Iris pigment epithelial cell (primary cell): ENCODE measurements around the gene DRD3.

Experiments
- DNase-seq: peaks from one replicate; pipeline ENCODE4 v3.0.0-alpha.2; 2011; ENCODE audit warnings: low read depth

The DRD3 gene

DNA sequence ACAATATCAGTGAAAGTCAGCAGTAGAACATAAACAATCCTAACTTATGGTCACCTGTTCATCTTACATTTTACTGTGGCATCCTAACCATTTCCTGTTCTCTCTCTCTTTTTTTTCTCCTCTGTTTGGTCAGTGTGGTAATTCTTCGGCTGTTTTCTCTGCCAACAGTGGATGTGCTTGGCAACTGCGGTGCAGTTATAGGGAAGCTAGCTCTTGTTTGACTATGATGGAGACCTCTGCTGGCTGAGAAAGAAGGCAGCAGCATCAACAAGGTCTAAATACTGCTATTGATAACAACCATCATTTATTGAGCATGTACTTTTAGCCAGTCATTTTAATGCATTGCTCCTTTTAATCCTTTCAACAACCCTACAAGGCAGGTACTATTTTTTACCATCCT lies 723 bp upstream of the DRD3 start:
- DNase-seq, result peak; percentile 48

DNA sequence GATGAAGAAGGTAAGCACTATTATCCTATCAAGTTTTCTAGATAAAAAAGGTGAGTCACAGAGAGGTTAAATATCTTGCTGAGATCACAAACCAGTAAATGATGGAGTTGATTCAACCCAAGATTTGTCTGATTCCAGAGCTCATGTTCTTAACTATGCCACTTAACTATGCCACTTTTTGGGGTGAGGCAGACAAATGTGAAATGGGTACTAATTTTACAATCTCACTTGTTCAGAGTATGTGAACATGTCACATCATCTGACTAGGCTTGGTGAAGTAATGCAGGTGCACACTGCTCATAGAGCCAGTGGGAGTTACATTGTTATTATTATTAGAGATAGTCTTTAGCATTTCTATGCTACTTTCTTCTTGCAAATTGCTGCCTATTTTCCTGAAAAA lies 2.0 kb downstream of the DRD3 start:
- no peak for DNase-seq

DNA sequence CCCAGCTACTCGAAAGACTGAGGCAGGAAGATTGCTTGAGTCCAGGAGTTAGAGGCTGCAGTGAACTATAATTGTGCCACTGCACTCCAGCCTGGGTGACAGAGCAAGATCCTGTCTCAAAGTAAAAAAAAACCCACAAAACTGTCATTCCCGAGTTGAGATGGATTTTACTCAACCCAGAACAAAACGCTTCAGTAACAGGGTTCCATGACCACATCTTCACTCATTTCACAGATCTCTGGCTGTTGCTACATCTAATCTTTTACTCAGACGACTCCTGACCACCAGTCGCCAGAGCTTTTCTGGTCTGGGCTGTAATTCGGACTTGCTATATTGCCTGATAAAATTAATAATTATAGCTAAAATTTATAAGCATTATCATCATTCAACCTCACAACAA lies 2.4 kb downstream of the DRD3 start:
- DNase-seq, result no peak

DNA sequence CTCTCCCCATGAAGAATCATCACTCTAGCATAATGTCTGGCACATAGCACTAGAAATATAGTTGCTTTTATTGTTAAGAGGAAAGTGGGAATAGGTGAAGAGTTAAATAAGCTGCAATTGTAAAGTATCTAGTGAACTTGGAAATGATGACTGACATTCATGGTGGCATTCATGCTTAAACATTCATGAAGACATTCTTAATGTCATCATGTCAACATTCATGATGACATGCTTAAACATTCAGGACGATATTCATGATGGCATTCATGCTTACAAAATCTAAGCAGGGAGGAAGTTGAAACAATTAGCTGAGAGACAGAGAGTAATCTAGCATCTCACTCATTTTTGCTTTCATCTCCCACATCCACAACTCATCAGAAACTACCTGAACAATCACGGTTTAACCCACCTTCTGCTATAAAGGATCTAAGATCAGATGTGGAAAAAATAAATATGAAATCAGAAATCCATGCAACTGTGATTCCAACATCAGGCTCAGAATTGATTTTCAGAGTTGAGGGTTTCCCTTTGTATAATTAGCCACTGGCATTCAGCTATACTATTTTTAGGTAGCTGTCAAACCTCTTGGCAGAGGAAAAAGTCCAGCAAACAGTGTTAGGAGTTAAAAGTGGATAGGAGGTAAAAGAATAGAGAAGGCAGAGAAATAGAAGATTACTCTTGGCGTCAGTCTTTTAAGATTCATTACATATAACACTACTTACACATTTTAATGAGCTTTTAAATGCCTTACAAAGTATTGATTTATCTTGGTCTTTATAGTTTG lies 3.5 kb downstream of the DRD3 start:
- DNase-seq, result no peak

DNA sequence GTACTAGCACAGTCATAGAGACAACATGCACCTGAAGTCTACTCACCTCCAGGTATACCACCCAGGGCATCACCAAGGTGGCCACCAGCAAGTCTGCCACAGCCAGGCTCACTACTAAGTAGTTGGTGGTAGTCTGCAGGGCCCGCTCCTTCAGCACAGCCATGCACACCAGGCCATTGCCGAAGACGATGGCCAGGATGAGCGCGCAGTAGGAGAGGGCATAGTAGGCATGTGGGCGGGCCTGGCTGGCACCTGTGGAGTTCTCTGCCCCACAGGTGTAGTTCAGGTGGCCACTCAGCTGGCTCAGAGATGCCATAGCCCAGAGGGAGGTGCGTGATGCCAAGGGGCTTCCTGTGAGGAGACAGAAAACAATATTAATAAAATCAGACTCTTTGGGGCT lies 7.2 kb downstream of the DRD3 start:
- DNase-seq, result no peak

DNA sequence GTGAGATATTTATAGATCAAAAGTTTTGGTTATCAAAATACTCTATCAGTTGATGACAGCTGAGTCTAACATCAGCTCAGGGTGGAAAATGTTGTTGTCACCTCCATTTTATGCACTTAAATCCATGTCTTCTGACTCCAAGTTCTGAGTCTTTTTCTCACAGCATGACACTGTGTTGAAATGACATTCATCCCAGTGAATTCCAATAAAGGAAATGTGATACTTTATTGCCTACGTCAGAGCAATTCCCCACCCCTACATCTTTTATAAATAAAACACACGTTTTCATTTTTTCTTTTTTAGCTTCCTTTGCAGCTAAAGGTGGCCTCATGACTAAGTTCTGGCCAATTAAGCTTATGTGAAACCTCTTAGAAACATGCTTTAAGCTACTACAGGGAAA lies 10.7 kb downstream of the DRD3 start:
- no peak for DNase-seq

DNA sequence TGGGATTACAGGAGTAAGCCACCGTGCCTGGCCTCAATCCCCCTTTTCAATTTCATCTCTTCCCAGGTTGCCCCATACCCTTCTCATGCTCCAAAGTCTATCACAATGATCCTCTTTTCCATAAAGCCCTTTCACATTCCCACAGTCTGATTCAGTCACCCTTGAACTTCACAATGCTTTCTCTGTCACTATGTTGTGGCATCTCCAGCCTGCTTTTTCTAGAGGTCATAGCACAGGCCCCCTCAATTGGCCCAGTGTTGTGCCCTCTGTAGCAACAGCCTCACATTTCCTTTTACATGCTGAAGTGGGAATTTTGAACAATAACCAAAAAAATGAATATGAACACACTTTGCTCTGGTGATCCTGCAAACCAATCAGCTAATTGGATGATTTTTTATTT lies 21.5 kb downstream of the DRD3 start:
- no peak for DNase-seq

DNA sequence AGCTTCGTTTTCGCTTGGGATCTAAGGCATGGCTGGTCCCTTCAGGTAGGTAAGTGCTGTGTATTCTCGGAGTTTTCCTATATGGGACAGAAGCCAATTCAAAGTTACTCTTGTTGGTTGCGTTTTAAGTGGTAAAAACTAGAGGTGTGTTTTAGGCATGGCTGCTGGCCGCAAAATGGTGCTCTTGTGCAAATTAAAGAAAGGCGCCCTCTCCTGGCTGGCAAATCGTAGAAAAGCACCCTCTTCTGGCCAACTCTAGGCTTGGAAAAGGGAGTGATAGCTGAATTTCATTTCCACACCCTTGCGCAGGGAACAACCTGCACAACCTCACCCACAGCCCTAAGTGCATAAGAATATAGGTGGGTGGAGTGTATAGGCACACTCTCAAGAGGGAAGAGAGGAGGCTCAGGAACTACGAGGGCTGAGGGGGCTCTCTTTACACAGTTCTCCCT lies 23.5 kb downstream of the DRD3 start:
- DNase-seq, result peak; percentile 55

DNA sequence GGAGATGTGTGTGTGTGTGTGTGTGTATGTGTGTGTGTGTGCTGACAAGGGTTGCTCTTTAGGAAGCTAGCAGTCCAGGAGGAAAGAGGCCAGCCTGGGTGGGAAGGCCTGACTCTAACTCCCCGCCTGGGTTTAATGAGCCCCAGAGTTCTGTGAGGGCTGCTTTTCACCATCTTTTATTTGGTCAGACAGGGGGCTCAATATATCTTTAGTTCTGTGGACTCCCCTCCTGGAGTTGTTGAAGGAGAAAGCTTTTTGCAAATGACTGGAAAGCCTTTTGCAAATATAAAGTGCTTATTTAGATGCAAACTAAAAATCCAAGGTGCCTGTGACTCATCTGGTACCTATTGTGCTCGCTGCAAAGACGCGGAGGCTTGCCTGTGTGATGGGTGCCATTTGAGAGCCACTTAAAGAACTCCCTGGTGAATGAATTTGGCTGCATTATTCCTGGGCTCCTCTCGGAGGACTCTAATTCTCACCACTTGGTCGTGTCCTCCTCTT lies 24.5 kb downstream of the DRD3 start:
- DNase-seq, result no peak

DNA sequence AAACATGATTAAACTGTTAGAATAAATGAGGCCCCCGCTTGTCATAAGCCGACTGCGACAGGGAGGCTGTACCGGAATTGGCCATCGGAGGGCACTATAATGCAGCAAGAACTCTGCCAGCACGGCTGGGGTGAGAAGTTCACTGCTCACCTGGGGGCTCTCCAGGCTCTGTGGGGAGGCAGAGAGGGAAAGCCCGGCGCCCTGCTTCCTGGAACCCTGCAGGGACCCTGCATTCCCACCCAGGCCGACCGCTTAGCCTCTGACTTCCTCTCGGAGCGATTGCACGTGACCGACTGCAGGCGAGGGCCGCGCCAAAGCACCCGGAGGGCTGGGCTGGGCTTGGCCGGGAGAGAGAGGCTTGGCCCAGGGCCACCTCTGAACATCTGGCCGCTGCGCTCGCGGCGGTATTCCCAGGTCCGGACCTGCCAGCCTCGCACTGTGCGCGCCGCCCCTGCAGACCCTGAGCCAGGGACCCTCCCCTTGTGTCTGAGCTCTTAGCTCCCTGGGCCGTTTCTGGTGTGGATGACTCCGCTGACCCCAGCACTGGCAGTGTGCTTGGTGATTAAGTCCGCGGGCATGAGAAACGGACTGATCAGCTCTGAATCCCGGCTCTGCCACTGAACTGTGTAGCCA lies 26.2 kb downstream of the DRD3 start:
- peak; percentile 73 for DNase-seq

DNA sequence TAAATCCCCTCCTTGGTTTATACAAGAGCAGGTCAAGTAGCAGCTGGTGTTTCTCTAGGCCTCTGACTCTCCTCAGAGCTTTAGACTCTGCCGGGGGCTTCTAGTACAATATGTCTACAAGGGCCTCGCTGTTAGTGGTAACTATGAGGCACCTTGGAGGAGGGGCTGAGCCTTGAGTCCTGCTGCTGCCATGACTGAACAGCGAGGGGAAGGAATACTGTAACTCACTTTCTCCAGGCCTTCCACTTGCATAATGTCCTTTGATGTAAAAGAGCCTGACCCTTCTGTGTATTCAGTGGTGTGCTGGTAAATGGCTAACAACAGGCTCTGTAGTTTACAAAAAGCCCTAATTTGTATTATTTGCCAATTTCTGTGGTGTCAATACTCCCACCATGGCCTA lies 27.8 kb downstream of the DRD3 start:
- DNase-seq, result no peak

DNA sequence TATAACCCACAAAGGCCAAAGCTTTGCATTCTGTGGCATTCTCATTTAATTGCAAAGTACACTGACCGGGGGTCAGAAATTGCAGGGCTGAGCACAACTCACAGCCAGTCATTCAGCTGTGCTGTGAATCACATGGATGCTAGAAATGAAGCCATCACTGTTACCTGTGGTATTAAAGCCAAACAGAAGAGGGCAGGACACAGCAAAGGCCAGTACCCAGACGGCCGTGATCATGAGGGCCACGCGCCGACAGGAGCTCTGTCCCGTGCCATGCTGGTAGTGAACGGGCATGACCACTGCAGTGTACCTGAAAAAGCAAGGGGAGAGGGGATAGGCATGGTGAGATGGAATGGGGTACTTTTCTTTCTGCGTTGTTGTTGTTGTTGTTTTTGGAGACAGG lies 31.6 kb downstream of the DRD3 start:
- DNase-seq, result no peak

DNA sequence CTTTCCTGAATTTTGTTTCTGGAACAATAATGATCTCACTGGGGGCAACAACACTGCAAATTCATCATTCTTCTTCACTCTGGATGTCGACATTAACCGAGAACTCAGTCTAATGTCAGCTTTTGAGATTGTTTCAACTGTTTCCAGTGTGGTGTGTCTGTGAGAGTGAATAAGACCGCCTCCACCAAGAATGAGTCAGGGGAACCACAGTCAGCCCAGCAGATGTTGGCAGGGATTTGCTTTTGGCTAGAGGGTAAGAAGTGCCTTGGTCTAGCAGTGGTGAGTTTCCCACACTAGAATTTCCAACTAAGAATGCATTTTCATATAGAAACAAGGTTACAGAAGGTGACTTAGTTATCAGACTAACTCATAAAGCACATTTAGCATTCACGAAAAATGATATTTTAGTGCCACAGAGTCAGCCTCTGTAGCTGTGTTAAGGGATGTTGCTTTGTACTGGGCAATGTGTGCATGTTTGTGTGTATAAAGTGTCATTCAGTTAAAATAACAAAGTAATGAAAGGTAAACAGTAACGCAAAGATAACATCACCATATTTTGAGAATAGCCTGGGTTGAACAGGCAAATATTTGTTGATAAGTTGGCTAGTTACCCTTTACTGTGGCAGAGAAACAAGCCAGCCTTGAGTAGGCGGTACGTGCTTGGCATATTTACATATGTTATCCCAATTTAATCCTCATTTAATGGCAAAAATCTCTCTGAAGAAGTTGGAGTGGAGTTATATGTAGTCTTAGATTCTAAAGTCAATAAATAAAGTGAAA lies 33.8 kb downstream of the DRD3 start:
- DNase-seq, result peak; percentile 97

DNA sequence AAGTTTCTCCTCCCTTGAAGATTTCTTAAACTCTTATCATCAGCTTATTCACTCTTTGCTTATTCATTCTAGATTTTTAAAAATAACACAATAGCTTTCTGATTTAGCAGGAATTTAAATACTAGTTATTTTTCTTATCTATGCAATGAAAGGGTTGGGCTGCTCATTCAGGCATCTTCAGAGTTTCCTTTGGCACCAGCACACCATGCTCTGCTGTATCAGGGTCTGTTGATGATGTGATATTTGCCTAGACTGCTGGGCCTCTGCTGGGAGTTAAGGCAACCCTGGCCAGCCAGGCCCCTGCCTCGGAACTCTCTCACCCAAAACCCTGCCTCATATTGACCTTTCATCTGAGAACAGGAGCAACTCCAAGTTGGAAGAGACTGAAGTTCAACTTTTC lies 35.0 kb downstream of the DRD3 start:
- DNase-seq, result no peak

DNA sequence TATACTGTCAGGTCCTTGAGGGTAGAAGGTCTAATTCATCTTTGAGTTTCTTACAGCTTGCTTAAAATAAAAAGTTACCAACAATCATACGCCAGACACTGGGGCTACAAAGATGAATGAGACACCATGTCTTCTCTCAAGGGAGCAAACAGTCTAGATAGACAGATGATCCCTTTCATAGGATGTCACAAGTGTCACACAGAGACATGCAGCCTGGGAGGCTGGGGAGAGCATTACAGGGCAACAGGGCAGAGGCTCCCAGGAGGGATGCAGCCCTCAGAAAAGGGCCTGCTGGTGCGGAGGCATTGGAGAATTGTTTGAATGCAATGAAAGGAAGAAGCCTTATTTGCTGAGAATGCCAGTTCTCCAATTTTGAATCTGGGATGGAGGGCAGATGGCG lies 39.0 kb downstream of the DRD3 start:
- DNase-seq, result no peak

DNA sequence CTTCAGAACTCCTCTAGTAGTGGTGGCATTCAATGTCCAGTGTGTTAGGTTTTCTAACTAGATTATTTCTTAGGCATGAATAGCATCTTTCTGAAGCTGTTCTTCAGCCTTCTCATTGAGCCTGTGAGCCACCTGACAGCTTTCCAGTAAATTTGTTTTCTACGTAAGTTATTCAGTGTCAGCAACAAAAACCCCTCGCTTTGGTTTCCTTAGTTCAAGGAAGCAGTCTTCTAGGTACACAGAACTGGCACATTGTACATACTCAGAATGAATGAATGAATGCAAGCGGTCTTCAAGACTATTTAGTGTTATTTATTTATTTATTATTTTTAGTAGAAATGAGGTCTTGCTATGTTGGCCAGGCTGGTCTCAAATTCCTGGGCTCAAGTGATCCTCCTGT lies 44.9 kb downstream of the DRD3 start:
- DNase-seq, result no peak

DNA sequence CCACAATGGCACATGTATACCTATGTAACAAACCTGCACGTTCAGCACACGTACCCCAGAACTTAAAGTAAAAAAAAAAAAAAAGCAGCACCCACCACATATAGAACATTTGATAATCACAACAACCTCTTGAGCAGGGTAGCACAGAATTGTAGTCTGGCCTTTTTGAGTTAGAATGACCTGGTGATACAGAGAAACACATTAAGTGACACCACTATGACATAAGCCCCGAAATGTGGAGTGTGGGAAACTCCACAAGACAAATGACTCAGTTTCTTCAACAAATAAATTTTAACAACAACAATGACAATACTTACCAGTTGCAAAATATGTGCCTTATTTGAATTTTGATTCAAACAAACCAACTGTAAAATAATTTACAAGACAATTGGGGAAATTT lies 46.4 kb downstream of the DRD3 start:
- DNase-seq, result no peak

DNA sequence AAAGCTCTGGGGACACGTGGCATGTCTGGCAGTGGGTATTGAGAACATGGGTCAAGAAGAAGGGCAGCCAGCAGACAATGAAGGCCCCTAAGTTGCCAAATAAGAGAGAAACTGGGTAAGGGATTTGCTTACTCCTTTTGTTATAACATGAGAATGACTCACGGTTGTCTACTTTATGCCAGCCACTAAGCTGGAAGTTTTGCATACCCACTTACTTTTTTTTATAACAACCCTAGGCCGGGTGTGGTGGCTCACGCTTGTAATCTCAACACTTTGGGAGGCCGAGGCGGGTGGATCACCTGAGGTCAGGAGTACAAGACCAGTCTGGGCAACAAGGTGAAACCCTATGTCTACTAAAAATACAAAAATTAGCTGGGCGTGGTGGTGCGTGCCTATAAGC lies 50.0 kb downstream of the DRD3 start:
- DNase-seq, result no peak

DNA sequence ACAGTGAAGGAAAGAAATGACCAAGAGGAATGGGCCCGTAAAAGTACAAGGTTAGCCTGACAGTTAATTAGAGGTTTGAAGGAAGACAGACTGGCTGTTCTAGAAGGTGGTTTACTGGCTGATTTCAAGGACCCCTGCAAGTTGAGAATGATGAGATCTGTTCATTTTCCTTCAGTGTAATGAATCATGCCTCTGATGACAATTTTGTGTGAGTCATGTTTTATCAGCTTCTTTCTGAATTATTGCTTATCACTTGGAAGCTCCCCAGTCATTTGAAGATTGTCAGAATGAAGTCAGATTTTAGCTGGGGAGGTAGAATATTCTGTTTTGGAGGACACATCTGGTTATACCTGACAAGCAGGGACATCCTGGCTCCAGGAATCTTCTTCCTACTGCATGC lies 50.6 kb downstream of the DRD3 start:
- peak; percentile 67 for DNase-seq

DNA sequence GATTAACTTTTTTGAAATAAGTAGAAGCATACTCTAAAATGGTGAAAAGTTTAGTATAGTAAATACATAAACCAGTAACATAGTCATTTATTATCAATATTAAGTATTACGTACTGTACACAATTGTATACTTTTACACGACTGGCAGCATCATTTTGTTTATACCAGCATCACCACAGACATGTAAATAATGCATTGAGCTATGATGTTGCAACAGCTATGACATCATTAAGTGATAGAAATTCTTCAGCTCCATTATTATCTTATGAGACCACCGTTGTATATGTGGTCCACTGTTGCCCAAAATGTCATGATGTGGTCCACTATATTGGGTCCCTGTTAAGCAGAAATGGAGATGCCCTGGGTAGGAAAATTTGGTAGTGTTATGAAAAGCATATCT lies 51.3 kb downstream of the DRD3 start:
- peak; percentile 47 for DNase-seq

DNA sequence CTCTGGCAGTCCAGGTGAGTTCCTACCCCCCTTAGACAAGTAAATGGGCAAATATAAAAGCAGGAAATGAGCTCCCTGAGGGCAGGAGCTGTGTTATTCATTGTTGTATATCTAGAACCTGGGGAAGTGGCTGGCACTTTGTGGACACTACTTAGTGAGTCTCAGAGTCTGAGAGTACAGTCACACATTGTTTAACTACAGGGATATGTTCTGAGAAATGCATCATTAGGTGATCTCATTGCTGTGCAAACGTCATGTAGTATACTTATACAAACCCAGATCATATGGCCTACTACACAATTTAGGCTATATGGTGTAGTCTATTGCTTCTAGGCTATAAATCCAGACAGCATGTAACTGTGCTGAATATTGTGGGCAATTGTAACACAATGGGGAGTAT lies 52.4 kb downstream of the DRD3 start:
- no peak for DNase-seq

DNA sequence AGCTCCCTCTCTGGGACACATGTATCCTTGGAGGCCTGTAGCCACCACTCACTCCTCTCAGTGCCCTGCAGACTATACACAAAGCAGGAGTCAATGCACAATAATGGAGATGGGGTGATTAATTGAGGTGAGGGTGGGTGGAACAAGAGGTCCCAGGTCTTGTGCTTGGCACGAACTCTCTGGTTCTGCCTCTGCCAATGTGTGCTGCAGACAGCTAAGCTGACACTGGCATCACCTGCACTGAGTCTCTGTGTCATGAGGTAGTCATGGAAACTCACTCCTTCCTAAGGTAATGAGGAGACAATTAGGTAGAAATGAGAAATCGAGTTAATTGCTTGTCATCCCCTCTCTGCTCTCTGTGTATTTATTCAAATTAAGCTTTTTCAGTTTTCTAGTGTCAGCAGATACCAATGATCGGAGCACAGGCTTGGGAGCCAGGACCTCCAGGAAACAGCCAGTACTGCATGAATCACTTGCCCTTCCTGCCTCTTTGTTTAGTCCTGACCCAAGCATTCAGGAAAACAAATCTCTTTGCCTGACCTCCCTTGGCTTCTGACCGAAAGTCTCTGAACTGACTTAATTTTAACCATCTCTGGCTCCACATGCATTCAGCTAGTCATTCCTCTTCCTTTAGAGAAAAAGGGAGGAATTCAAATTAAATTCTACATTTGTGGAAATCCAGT lies 56.7 kb downstream of the DRD3 start:
- DNase-seq, result peak; percentile 70
